Erythroblast (primary cell): Measurements from ENCODE around the gene HSPA12A.

Source experiments
- DNase-seq, 2 experiments: peaks; one replicate each; lab custom pipeline; 2025; lab: John Stamatoyannopoulos, UW
- GATA1 ChIP-seq: IDR thresholded peaks from 2 replicates; pipeline ENCODE4 v1.6.1; 2011; ENCODE audit warnings: low read depth, mild to moderate bottlenecking, control low read depth, low read length, moderate library complexity
- POLR2A ChIP-seq: IDR thresholded peaks from 2 replicates; pipeline ENCODE4 v1.6.1; 2011; ENCODE audit warnings: mild to moderate bottlenecking, low read length

The HSPA12A gene

DNA sequence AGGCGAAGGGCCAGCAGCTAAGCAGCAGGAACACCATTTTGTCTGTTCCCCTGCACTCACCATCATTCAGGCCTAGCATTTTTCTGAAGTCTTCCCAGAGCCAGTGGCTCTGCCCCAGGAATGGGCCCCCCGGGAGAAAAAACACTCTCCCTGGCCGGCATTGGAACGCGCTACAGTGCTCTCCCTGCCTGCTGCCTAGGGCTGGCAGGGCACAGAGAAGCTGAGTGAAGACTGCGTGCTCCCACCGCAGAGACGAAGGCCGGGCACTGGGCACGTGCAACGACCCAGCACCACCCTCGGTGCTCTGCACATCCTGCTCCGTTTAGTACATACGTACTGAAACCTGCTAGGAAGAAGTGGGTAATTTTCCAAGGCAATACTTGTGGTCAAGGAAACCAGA, 34.4 kb downstream of the HSPA12A start:
- TF ChIP-seq GATA1 (no peak), POLR2A (no peak)
- no peak for DNase-seq

DNA sequence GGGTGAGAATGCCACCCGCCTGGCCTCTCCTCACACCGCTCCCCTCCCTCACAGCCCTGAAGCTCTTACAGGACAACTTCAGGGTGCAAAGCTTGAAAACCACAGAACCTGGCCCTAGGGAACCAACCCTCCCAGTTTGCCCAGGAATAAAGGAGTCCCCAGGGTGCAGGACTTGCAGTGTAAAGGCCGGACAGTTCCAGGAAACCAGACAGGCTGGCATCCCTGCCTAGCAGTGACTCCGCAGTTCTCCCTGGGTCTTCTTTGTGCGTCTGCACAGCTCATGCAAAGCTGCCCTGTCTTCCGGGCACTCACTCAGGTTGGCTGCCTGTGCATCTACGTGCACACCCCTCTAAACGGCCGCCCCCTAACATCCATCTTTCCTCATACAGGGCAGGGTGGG, 36.1 kb downstream of the HSPA12A start:
- no peak for DNase-seq
- TF ChIP-seq GATA1 (no peak), POLR2A (no peak)

DNA sequence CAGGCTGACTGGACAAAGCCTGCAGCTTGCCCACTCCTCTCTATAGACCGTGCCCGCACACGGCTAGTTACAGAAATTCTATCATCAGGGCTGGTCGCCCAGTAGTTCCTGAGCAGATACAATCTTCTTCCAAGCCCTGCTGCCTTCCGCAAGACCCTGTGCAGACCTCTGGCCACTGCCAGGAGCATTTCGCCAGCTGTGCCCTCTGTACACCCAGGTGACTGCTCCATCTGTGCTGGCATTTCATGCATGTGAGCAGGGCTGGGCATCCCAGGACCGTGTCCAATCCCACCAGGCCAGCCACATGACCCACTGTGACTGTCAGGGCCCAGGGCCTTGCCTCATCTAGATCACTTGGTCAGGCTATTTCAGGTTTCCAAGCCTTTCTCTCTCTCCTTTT, 36.9 kb downstream of the HSPA12A start:
- no peak for TF ChIP-seq GATA1
- no peak for TF ChIP-seq POLR2A
- DNase-seq, result no peak

DNA sequence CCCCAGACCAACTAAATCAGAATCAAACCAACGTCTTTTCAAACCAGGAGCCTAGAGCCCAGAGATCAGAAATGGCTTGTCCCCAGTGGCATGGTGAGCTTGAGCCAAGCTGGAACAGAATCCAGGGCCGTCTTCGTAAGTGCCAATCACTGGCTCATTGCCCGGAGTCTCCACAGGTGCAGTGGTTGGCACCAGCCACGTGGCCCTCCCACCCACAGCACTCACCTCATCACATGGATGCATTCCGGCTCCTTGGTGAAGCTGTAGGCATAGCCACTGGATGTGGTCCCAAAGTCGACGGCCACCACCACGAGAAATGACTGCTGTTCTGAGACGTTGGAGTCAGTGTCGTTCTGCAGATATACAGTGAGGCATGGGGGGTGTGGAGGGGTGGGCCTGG, 37.4 kb downstream of the HSPA12A start:
- TF ChIP-seq POLR2A (no peak), GATA1 (no peak)
- DNase-seq, result no peak

DNA sequence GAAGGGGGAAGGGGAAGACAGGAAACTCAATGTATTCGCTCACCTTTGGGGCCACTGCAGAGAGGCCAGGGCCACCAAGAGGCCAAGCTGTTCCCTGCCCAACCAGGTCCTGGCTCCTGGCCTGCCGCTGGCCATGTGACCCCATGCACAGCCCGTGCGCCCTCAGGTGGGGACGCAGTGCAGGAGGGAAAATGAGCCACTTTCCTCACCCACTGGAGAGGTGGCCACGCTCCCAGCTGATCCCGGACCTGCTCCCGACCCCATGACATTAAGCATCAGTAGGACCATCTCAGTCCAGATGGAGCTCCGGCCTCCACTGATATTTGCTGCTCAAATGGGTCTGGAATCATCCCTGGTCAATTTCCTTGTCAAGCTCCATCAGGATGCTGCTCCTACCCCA, 40.2 kb downstream of the HSPA12A start:
- TF ChIP-seq POLR2A (no peak), GATA1 (no peak)
- DNase-seq, result no peak

DNA sequence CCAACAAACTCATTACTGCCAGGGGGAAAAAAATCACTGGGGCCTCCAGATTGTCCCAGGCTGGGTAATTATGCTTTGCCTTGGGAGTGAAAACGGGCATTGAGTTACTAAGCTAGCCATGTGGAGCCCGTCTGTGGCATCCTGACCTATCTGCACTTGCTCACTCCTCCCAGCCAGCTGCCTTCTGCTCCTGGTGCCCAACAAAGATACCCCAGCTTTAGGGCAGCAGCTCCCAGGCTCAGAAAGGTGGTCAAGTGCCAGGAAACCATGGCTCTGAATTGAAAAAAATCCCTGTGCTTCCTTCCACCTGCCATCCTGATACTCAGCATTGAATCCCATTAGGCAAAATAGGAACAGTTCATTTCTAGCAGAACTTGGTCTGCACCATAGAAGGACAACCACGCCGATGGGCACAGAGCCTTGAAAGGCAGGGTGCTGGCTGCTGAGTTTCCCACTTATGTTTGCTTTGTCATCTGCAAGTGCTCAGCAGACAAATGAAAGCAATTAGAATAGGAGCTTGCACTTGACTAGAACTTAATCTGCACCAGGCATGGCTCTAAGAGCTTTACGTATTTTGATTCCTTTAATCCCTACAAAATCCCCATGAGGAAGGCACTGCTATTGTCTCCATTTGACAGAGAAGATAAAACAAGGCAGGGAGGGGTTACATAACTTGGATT, 42.8 kb downstream of the HSPA12A start:
- DNase-seq, result no peak
- TF ChIP-seq GATA1 (no peak), POLR2A (no peak)

DNA sequence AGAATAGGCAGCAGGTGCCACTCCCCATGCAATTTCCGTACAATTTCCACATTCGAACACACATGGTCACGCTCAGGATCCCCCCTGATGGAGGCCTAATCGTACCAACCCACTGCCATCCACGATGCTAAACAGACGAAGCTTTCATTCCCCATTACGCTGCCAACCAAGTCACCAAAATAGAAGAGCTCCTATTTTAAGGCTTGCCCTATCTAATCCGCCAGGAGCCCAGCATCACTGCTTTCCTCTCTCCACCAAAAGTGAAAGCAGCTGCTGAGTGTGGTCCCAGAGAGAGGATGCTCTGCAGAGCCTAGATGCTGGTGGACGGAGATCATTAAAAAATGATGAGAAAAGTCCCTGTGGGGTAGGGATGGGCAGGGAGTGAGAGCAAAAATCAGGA, 43.3 kb downstream of the HSPA12A start:
- DNase-seq, result no peak
- TF ChIP-seq GATA1 (no peak), POLR2A (no peak)

DNA sequence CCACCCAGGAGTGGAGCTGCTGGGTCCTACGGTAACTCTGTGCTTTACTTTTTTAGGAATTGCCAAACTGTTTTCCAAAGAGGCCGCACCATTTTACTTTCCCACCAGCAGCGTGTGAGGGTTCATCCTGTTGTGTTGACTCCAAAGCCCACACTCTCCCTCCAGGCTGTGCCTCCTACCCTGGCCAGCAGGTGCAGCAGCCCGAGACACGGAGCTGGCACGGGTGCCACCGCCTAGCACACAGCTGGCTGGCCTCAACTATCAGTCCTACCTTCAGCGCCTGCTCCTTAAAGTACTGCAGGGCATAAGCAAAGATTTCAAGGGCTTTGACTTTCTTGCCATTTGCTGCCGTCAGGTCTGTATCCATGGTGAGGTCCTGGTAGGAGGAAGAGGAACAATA, 44.0 kb downstream of the HSPA12A start:
- no peak for DNase-seq
- TF ChIP-seq GATA1 (no peak), POLR2A (no peak)

DNA sequence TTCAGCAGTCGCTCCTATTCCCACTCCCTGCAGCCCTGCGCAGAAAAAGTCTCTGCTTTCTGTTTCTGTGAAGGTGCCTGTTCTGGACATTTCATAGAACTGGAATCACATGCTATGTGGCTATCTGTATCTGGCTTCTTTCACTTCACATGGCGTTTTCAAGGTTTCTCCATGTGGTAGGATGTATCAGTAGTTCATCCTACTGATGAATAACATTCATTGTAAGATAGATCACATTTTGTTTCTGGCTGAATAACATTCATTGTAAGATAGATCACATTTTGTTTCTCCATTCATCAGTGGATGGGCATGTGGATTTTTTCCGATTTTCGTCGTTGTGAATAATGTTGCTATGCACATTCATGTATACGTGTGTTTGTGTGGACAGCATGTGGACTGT, 44.5 kb downstream of the HSPA12A start:
- DNase-seq, result no peak
- TF ChIP-seq GATA1 (no peak), POLR2A (no peak)

DNA sequence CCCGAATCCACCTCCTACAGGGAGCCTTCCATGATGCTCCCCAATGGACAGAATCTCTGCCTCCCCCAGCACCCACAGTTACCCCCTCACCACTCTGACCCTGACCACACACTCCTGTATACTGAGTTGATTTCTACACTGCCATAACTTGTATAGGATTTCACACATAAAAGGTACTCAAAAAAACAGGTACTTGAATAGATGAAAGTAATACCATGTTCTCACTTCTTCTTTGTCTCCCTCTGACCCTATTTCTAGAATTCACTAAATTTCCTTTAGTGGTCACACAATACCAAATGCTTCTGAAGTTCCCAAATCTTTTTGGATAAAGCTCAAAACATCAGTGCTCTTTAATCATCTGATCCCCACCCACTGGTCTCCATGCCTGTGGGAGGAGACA, 45.4 kb downstream of the HSPA12A start:
- TF ChIP-seq POLR2A (no peak), GATA1 (no peak)
- DNase-seq, result no peak

DNA sequence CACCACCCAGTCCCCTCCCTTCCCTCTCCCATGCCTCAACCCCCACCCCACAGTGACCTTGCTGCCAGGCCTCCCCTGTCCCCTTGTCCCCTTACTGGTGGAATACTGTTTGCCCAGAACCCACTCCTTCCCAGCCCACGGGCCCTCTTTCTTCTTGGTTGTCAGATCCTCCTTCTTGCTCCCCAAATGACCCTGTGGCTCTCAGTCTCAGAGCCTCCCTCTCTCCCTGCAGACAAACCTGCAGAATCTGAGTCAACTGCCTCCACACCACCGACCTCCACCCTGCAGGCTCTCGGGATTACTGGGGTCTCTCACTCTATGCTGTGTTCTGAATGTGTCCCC, 47.5 kb downstream of the HSPA12A start:
- no peak for DNase-seq
- TF ChIP-seq POLR2A, result no peak
- no peak for TF ChIP-seq GATA1

DNA sequence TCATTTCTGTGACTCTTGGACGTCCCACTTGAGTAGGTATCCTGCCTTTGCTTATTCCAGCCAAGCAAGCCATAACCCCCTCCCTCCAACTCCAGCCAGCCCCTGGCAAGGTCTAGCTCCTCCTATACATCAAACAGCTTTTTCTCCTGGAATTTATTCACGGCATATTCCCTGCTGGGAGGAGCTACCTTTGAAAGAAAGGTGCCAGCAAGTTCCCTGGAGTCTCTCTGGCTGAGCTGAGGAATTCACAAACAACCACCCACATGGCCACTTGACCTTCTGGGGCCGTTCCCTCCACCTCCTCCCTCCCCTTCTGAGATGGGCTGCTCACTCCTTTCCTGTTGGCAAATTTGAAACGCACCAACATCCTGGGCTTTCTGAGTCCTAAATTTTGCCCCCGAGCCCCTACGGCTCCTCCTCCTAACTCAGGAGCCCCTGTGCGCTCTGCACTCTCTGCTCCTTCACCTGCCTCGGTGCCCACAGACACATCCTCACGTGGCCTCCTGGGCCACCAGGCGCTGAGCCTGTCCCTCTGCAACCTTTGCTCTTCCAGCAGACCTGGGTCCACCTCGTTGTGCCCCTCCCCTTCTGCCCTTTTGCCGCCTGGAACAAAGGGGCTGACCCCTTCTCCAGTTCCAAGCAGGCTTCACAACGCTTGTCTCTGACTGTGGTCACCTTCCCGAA, 48.0 kb downstream of the HSPA12A start:
- DNase-seq, result no peak
- TF ChIP-seq POLR2A (no peak), GATA1 (no peak)

DNA sequence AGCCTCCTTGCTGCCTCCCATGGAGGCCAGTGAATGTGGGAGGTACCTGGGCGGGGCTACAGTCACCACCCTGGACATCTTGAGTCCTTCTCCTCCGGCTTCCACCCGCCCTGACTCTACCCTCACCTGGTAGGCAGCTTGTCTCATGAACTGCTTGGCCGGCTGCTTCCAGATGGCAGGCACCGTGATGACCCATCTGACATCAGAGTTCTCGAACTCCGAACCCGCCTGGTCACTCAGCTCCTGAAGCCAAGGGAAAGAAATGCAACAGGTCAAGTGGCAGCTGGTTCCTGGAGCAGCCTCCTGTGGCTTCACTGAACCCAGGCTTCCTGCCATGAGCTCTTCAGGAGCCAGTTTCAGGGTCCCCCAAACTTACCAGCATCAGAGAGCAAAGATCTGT, 50.1 kb downstream of the HSPA12A start:
- DNase-seq, result no peak
- no peak for TF ChIP-seq GATA1
- no peak for TF ChIP-seq POLR2A

DNA sequence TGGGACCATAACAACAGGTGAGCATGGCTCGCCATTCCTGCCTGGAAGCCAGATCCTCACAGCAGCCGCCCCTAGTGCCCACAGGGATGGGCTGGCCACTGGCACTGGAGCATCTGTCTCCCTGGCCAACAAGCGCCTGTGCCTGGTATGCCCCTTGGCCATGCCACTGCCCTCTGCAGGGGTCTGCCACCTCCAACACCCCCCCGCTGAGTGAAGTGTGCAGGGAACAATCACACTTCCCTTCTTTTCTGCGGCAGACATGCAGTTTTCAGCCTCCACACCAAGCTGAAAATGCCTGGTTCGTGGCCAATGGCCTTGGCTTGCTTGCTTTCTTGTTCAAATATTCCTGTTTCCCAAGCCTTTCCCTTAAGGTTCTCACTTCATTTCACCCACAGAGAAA, 50.7 kb downstream of the HSPA12A start:
- no peak for TF ChIP-seq GATA1
- no peak for DNase-seq
